ENCODE results near the gene C2CD4D. TPM values are rescaled to one million over a fixed set of nuclear protein-coding genes. Genes with fewer than 3 reads are reported as not detected.

Gene C2CD4D
- total and polyA plus RNA-seq, 9 donors = 0.04 to 1.0 (median 0.12) TPM; not detected in 4

DNA sequence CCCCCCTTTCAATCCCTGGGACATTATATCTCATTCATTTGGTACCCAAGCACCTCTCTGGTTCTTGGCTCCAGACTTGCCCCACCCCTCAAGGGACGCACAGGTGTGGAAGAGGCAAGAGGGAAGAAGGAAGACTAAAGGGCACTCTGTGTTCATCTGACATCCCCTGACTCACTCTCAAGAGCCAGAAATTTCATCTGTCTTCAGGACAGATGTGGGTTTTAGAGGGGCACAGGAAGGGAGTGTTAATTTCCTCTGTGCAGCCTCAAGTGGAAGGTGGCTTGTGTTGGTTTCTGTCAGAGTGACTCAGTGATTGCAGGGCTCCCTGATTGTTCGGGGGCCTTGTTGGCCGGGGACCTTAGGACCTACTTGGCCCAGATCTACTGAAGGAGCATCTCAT, 2.4 kb downstream of the C2CD4D start:
- Histone ChIP-seq H3K4me1 (ENCODE audit: insufficient read depth) (no peaks in the 10 kb centered on the region), H3K36me3 (no peaks in the 10 kb centered on the region), H3K9me3 (no peaks in the 10 kb centered on the region), H3K27ac (no peak overlapping the region), H3K4me3 (no peak overlapping the region), H3K27me3 (no peaks in the 10 kb centered on the region)
- intact Hi-C loops (cut with DNase I) = no loop called here
- TF ChIP-seq POLR2A (IDR thresholded peaks at IDR 0.05) = no peak
- no peak for TF ChIP-seq EP300 (IDR thresholded peaks at IDR 0.05)
- TF ChIP-seq, protein P1, sequence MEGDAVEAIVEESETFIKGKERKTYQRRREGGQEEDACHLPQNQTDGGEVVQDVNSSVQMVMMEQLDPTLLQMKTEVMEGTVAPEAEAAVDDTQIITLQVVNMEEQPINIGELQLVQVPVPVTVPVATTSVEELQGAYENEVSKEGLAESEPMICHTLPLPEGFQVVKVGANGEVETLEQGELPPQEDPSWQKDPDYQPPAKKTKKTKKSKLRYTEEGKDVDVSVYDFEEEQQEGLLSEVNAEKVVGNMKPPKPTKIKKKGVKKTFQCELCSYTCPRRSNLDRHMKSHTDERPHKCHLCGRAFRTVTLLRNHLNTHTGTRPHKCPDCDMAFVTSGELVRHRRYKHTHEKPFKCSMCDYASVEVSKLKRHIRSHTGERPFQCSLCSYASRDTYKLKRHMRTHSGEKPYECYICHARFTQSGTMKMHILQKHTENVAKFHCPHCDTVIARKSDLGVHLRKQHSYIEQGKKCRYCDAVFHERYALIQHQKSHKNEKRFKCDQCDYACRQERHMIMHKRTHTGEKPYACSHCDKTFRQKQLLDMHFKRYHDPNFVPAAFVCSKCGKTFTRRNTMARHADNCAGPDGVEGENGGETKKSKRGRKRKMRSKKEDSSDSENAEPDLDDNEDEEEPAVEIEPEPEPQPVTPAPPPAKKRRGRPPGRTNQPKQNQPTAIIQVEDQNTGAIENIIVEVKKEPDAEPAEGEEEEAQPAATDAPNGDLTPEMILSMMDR (IDR thresholded peaks at IDR 0.05) = no peak
- no peak for DNase-seq
- 78 to 88% (median 86%) methylated on average over 3 of the region's 3 CpGs for WGBS, 3 donors

DNA sequence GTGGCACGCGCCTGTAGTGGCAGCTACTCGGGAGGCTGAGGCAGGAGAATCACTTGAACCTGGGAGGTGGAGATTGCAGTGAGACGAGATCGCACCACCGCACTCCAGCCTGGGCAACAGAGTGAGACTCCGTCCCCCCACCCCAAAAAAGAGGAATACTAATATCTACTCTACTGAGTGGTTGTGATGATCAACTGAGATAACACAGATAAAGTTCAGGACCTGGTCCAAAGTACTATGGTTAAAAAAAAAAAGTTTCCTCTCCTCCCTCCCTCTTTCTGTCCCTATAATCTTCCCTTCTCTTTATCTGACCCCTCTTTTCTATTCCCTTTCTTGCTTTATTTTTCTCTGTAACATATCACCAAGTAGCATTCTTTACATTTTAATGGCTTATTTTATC, 4.0 kb downstream of the C2CD4D start:
- no peaks in the 10 kb centered on the region for H3K36me3 ChIP-seq
- intact Hi-C loops (cut with DNase I) = no loop called here
- no peak for DNase-seq
- no peak overlapping the region for H3K27ac ChIP-seq
- TF ChIP-seq, protein P1 (IDR thresholded peaks at IDR 0.05) = no peak
- no peak for TF ChIP-seq EP300 (IDR thresholded peaks at IDR 0.05)
- no peak for TF ChIP-seq POLR2A (IDR thresholded peaks at IDR 0.05)
- no peaks in the 10 kb centered on the region for H3K9me3 ChIP-seq
- 92 to 94% (median 92%) methylated on average over 7 of the region's 7 CpGs for WGBS, 3 donors
- no peak overlapping the region for H3K4me3 ChIP-seq
- no peaks in the 10 kb centered on the region for H3K4me1 ChIP-seq (ENCODE audit: insufficient read depth)
- no peaks in the 10 kb centered on the region for H3K27me3 ChIP-seq

DNA sequence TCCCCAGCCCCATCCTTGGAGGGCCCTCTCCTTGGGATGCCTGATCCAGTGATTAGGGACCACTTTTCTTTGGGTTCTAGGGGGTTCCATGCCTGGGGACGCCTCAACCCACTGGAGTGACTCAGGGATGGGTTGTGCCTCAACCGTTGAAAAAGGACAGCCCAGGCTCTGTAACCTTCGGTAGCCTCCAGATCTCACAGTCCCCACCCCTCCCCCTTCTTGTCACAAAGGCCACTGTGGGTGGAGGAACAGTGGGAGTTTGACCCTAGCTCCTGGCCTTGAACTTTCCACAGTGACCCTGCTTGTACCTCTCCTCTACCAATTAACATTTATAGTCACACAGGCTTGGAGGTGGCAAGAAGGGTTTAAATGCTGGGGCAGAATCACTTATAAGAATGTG, 5.4 kb downstream of the C2CD4D start:
- intact Hi-C loops (cut with DNase I) = no loop called here
- no peaks in the 10 kb centered on the region for H3K9me3 ChIP-seq
- H3K27ac ChIP-seq = no peak overlapping the region
- 71 to 76% (median 75%) methylated on average over 3 of the region's 3 CpGs for WGBS, 3 donors
- no peak overlapping the region for H3K4me3 ChIP-seq
- H3K36me3 ChIP-seq = no peaks in the 10 kb centered on the region
- H3K27me3 ChIP-seq = no peaks in the 10 kb centered on the region
- DNase-seq = no peak
- TF ChIP-seq, protein P1 (IDR thresholded peaks at IDR 0.05) = no peak
- TF ChIP-seq EP300 (IDR thresholded peaks at IDR 0.05) (no peak), POLR2A (IDR thresholded peaks at IDR 0.05) (no peak)
- no peaks in the 10 kb centered on the region for H3K4me1 ChIP-seq (ENCODE audit: insufficient read depth)

- H3K27ac ChIP-seq = no peak overlapping the region
Observed at GRCh38 chr1:151833172-151833900, 6.3 kb downstream of the C2CD4D start.

More at GRCh38 chr1:151833172-151833900, 6.3 kb downstream of the C2CD4D start:
- 59 to 78% (median 62%) methylated on average over 8 of the region's 8 CpGs for WGBS, 3 donors
- no peak for DNase-seq
- TF ChIP-seq EP300 (IDR thresholded peaks at IDR 0.05) (no peak), POLR2A (IDR thresholded peaks at IDR 0.05) (no peak)
- TF ChIP-seq, protein P1 (IDR thresholded peaks at IDR 0.05) = no peak
- H3K4me3 ChIP-seq = no peak overlapping the region
- no peaks in the 10 kb centered on the region for H3K27me3 ChIP-seq
- no peaks in the 10 kb centered on the region for H3K4me1 ChIP-seq (ENCODE audit: insufficient read depth)
- intact Hi-C loops (cut with DNase I) = no loop called here
- H3K36me3 ChIP-seq = no peaks in the 10 kb centered on the region
- no peaks in the 10 kb centered on the region for H3K9me3 ChIP-seq
